ENCODE results near the gene CXCL9.

The CXCL9 gene

DNA sequence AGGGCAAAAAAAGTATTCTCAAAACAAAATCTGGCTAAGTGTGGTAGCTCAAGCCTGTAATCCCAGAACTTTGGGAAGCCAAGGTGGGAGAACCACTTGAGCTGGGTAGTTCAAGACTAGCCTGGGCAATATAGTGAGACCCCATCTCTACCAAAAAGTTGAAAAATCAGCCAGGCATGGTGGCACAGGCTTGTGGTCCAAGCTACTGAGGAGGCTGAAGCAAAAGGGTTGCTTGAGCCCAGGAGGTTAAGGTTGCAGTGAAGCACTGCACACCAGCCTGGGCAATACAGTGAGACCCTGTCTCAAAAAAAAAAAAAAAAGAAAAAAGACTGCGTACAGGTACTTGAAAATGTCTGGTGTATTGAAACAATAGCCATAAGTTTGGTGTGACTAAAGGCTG, 14.8 kb downstream of the CXCL9 start:
- no peak for DNase-seq (ENCODE audit: low read depth)
- H3K4me3 ChIP-seq (ENCODE audit: low read depth, low read length) = no peak overlapping the region
- TF ChIP-seq, protein P1, sequence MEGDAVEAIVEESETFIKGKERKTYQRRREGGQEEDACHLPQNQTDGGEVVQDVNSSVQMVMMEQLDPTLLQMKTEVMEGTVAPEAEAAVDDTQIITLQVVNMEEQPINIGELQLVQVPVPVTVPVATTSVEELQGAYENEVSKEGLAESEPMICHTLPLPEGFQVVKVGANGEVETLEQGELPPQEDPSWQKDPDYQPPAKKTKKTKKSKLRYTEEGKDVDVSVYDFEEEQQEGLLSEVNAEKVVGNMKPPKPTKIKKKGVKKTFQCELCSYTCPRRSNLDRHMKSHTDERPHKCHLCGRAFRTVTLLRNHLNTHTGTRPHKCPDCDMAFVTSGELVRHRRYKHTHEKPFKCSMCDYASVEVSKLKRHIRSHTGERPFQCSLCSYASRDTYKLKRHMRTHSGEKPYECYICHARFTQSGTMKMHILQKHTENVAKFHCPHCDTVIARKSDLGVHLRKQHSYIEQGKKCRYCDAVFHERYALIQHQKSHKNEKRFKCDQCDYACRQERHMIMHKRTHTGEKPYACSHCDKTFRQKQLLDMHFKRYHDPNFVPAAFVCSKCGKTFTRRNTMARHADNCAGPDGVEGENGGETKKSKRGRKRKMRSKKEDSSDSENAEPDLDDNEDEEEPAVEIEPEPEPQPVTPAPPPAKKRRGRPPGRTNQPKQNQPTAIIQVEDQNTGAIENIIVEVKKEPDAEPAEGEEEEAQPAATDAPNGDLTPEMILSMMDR (IDR thresholded peaks at IDR 0.05; ENCODE audit: insufficient read depth, low read depth, low read length, missing control alignments) = no peak

DNA sequence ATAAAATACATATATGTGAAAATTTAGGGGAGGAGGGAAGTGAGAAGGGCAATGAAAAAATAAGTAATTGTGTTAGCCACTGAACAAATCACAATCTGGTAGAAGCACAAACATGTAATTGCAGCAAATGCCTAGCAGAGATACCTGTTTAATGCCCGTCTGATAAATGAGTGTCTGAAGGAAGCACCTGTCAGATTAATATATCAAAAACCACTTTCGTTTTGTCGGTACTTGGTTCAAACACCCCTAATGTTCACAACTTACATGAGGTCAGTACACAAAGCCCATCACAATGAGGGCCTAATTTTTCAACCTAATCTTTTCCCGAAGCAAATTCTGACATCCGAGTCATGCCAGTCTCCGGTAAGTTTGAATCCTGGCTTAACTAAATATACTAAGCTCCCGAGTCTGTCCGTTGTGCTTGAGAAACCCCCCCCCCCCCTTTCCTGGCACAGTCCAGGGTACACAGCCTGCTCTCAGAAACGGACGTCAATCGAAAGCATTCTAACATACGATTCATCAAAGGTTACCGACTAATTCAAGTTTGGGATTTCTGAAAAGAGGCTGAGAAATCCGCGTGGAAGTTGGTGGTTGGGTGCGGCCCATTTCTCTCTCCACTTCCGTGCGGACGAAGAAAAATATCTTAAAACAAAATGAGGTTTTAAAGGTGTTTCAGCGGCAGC, 17.3 kb downstream of the CXCL9 start:
- DNase-seq (ENCODE audit: low read depth) = peak; percentile 6
- TF ChIP-seq, protein P1 (IDR thresholded peaks at IDR 0.05; ENCODE audit: insufficient read depth, low read depth, low read length, missing control alignments) = no peak
- H3K4me3 ChIP-seq (ENCODE audit: low read depth, low read length) = peak overlapping the region; percentile 88

DNA sequence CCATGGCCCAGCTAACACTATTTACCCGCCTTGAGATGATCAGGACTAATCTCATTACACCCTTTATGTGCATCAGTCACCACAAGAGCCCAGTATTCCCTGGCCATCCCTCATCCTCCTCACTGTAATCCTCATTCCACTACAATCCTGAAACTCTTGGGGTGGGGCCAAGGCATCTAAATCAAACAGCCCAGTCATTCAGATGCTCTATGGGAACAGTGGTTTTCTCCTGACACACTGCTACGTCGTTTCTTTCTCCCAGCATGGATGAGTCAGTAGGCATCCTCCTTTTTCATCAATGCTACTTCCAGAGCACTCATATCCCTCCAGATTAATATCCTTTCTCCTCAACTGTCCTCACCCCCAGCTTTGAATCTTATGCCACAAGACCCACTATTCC, 22.2 kb downstream of the CXCL9 start:
- DNase-seq (ENCODE audit: low read depth) = no peak
- H3K4me3 ChIP-seq (ENCODE audit: low read depth, low read length) = no peak overlapping the region
- TF ChIP-seq, protein P1 (IDR thresholded peaks at IDR 0.05; ENCODE audit: insufficient read depth, low read depth, low read length, missing control alignments) = no peak

DNA sequence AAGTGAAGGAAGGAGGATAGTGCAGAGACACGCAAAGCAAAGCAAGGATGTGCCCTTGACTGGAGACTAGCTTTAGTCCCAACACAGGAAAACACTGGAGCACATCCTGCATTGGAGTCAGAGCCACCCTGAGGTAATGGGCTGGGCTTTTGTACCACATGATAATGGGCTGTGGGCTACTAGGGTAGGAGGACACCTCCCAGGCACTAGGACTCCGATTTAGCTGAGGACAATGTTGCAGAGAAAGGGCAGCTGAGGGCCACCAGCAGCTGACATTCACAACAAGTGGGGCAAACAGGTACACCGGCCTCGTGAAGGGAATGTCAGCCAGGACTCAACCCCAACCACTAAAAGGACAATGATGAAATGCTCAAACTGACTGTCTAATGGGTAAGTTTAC, 26.7 kb downstream of the CXCL9 start:
- H3K4me3 ChIP-seq (ENCODE audit: low read depth, low read length) = no peak overlapping the region
- DNase-seq (ENCODE audit: low read depth) = no peak
- TF ChIP-seq, protein P1 (IDR thresholded peaks at IDR 0.05; ENCODE audit: insufficient read depth, low read depth, low read length, missing control alignments) = no peak

DNA sequence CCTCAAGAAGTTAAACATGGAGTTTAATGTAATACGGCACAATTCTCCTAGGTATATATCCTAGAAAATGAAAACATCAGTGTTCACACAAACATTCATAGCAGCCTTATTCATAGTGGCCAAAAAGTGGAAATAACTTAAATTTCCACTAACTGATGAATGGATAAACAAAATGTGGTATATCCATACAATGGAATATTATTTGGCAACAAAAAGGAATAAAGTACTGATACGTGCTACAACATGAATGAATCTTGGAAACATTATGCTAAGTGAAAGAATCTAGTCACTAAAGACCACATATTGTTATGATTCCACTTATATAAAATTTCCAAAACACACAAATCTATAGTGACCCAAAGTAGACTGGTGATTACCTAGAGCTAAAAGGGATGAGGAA, 31.1 kb downstream of the CXCL9 start:
- TF ChIP-seq, protein P1 (IDR thresholded peaks at IDR 0.05; ENCODE audit: insufficient read depth, low read depth, low read length, missing control alignments) = no peak
- H3K4me3 ChIP-seq (ENCODE audit: low read depth, low read length) = no peak overlapping the region
- no peak for DNase-seq (ENCODE audit: low read depth)

DNA sequence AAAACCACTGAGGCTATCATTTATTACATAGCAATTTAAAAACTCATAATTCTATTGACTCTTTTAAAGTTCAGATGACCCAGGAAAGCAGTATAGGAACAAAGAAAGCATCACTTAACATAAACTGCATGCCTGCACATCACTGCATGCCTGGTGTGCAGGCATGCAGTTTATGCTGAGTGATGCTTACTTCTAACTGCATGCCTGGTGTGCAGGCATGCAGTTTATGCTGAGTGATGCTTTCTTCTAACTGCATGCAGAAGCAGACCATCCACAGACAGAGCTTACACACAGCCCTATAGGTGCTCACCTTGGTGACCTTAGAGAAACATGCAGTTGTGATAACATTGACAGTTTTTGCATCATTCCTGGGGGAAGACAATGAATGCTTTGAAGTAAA, 33.5 kb downstream of the CXCL9 start:
- no peak for DNase-seq (ENCODE audit: low read depth)
- TF ChIP-seq, protein P1 (IDR thresholded peaks at IDR 0.05; ENCODE audit: insufficient read depth, low read depth, low read length, missing control alignments) = no peak
- H3K4me3 ChIP-seq (ENCODE audit: low read depth, low read length) = no peak overlapping the region

DNA sequence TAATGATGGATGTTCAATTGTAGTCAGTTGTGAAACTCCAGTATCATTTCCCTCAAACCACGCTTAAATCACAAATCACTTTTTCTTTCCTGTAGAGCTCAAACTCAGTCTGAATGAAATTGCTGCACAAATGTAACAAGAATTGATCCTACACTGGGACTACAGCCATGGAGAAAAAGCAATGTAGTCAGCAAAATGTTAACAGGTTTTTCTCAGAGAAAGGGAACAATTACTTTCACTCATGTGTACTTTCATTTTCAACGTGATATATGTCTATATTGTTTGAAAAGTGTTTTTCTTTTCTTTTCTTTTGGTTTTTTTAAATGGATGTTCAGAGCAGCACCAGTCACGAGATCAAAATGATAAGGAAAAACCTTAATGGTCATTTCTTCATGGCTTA, 39.2 kb downstream of the CXCL9 start:
- TF ChIP-seq, protein P1 (IDR thresholded peaks at IDR 0.05; ENCODE audit: insufficient read depth, low read depth, low read length, missing control alignments) = no peak
- DNase-seq (ENCODE audit: low read depth) = no peak
- H3K4me3 ChIP-seq (ENCODE audit: low read depth, low read length) = no peak overlapping the region

Data from GM12865 (cell line).